ENCODE measurements around the gene LMO7. TPM values are rescaled to one million over a fixed set of nuclear protein-coding genes. Genes with fewer than 3 reads are reported as not detected.
"Not testable (repeated sequence)": the region's sequence is repeated elsewhere in the genome, so short reads cannot be mapped to it uniquely, and the experiment has no call there.

Gene LMO7
- total RNA-seq, 1 donor from 2014 or later, result 446 TPM

GRCh38 chr13:75779393-75779792 lies 143.3 kb downstream of the LMO7 start:
- Histone ChIP-seq H3K36me3 (no peaks in the 10 kb centered on the region), H3K27me3 (ENCODE audit: low read depth) (no peaks in the 10 kb centered on the region), H3K4me3 (no peak overlapping the region), H3K27ac (replicated peaks) (no peak overlapping the region), H3K9me3 (replicated peaks) (peaks cover 39% of the 10 kb centered on the region), H3K4me1 (peaks cover 27% of the 10 kb centered on the region)
- no peak for DNase-seq
- intact Hi-C loops (cut with micrococcal nuclease), result no loop called here
- TF ChIP-seq, protein P1, sequence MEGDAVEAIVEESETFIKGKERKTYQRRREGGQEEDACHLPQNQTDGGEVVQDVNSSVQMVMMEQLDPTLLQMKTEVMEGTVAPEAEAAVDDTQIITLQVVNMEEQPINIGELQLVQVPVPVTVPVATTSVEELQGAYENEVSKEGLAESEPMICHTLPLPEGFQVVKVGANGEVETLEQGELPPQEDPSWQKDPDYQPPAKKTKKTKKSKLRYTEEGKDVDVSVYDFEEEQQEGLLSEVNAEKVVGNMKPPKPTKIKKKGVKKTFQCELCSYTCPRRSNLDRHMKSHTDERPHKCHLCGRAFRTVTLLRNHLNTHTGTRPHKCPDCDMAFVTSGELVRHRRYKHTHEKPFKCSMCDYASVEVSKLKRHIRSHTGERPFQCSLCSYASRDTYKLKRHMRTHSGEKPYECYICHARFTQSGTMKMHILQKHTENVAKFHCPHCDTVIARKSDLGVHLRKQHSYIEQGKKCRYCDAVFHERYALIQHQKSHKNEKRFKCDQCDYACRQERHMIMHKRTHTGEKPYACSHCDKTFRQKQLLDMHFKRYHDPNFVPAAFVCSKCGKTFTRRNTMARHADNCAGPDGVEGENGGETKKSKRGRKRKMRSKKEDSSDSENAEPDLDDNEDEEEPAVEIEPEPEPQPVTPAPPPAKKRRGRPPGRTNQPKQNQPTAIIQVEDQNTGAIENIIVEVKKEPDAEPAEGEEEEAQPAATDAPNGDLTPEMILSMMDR (IDR thresholded peaks at IDR 0.05; ENCODE audit: borderline replicate concordance), result no peak

GRCh38 chr13:75780103-75780502 lies 144.0 kb downstream of the LMO7 start:
- H3K36me3 ChIP-seq; H3K27me3 ChIP-seq (ENCODE audit: low read depth); intact Hi-C loops (cut with micrococcal nuclease); H3K27ac ChIP-seq (replicated peaks); DNase-seq; H3K4me3 ChIP-seq: not testable (repeated sequence)
- H3K4me1 ChIP-seq, result peaks cover 31% of the 10 kb centered on the region
- H3K9me3 ChIP-seq (replicated peaks), result peaks cover 39% of the 10 kb centered on the region

DNA sequence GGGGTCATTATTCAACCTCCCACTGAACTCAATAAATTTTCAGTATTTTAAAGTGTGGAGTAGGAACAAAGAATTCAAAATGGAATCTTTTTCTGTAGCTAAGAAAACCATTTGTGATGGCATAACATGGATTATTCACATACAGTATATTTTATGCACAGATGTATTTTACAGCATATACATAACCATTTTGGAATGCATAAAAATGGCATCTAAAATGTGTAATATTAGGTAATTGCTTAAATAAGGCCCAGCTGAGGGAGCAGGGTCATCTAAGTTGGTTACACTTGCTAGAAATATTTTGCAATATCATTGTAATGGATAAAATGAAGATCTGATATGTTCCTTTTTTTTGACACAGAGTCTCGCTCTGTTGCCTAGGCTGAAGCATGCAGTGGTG lies 146.9 kb downstream of the LMO7 start:
- peaks cover 39% of the 10 kb centered on the region for H3K9me3 ChIP-seq (replicated peaks)
- H3K27me3 ChIP-seq (ENCODE audit: low read depth), result no peaks in the 10 kb centered on the region
- DNase-seq, result no peak
- peaks cover 29% of the 10 kb centered on the region for H3K4me1 ChIP-seq
- H3K4me3 ChIP-seq, result no peak overlapping the region
- peak overlapping the region; percentile 64 for H3K27ac ChIP-seq (replicated peaks)
- intact Hi-C loops (cut with micrococcal nuclease), result no loop called here
- TF ChIP-seq, protein P1 (IDR thresholded peaks at IDR 0.05; ENCODE audit: borderline replicate concordance), result no peak
- no peaks in the 10 kb centered on the region for H3K36me3 ChIP-seq

- peaks cover 39% of the 10 kb centered on the region for H3K4me1 ChIP-seq
- no peak for DNase-seq
- no peak overlapping the region for H3K4me3 ChIP-seq
- H3K9me3 ChIP-seq (replicated peaks), result peaks cover 30% of the 10 kb centered on the region
- H3K36me3 ChIP-seq, result no peaks in the 10 kb centered on the region
- intact Hi-C loops (cut with micrococcal nuclease), result no loop called here
- H3K27ac ChIP-seq (replicated peaks), result peak overlapping the region; percentile 64
- no peaks in the 10 kb centered on the region for H3K27me3 ChIP-seq (ENCODE audit: low read depth)
- TF ChIP-seq, protein P1 (IDR thresholded peaks at IDR 0.05; ENCODE audit: borderline replicate concordance), result no peak
Measured at GRCh38 chr13:75784003-75784402, 147.9 kb downstream of the LMO7 start.

DNA sequence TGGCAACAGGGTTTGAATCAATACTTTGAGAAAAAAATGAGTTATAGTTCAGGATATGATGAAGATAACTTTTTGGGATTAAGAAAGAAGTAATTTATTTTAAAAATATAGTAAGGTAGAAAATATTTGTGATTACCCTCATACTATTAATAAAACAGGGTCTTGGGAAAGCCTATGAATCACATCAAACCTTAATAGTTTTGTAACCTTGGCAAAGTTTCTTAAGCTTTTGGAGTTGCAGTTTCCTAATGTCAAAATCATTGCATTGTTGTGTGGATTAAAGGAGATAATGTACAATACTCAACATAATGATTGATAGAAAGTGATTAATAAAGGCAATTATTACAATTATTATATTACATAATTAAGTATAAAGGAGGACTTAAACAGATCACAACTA lies 149.0 kb downstream of the LMO7 start:
- intact Hi-C loops (cut with micrococcal nuclease), result no loop called here
- Histone ChIP-seq H3K36me3 (no peaks in the 10 kb centered on the region), H3K4me1 (peaks cover 51% of the 10 kb centered on the region), H3K27ac (replicated peaks) (peak overlapping the region; percentile 64), H3K9me3 (replicated peaks) (peaks cover 19% of the 10 kb centered on the region), H3K4me3 (no peak overlapping the region), H3K27me3 (ENCODE audit: low read depth) (no peaks in the 10 kb centered on the region)
- TF ChIP-seq, protein P1 (IDR thresholded peaks at IDR 0.05; ENCODE audit: borderline replicate concordance), result no peak
- no peak for DNase-seq

DNA sequence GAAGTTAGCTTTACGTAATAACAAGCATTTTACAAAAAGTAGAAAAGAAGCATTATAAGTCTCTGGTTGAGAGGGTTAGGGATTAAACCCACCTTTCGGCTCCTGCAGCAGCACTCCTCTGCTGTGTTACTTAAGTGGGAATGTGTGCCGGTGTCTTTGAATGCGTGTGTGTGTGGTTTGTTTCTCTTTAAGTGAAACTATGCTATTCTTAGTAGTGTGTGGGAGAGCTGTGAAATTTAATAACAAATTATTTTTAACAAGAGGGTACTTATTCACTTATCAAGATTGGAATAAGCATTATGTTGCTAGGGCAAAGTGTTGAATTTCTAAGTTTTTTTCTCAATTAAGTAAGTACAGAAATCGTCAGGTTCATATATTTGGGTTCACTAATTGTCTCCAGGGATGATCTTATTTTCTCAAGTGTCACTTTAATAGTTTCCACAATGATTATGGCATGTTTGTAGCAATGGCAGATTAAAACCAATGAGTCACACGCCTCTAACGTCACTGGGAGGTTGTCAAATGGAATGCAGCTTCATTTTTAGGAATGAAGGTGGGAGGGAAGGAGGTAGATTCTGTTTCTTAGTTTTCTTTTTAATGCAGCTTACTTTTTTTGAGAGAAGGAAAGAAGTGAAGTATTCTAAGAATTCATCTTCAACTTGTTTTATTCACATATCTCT lies 151.3 kb downstream of the LMO7 start:
- TF ChIP-seq, protein P1 (IDR thresholded peaks at IDR 0.05; ENCODE audit: borderline replicate concordance), result no peak
- no peaks in the 10 kb centered on the region for H3K36me3 ChIP-seq
- peaks cover 5% of the 10 kb centered on the region for H3K9me3 ChIP-seq (replicated peaks)
- H3K4me3 ChIP-seq, result peak overlapping the region; percentile 34
- DNase-seq, result no peak
- H3K27ac ChIP-seq (replicated peaks), result peak overlapping the region; percentile 88
- intact Hi-C loops (cut with micrococcal nuclease), result no loop called here
- H3K4me1 ChIP-seq, result peaks cover 73% of the 10 kb centered on the region
- no peaks in the 10 kb centered on the region for H3K27me3 ChIP-seq (ENCODE audit: low read depth)

Data from left ventricle myocardium inferior (tissue), 1 donor.